ELR (cell line): ENCODE results near the gene INSR.
"Not testable (repeated sequence)": the region's sequence is repeated elsewhere in the genome, so short reads cannot be mapped to it uniquely, and the experiment has no call there.

ENCODE experiments used
- DNase-seq: peaks from one replicate; pipeline ENCODE4 v3.0.0-alpha.2; 2015; ENCODE audit warnings: low read depth

Gene INSR

GRCh38 chr19:7224209-7224686 is 70.0 kb downstream of the INSR start:
- no peak for DNase-seq

- DNase-seq: no peak
Measured at GRCh38 chr19:7223429-7223828, 70.8 kb downstream of the INSR start.

- no peak for DNase-seq
Measured at GRCh38 chr19:7219056-7219455, 75.2 kb downstream of the INSR start.

- DNase-seq: no peak
Measured at GRCh38 chr19:7217861-7218260, 76.4 kb downstream of the INSR start.

GRCh38 chr19:7216373-7216902 is 77.8 kb downstream of the INSR start:
- no peak for DNase-seq

GRCh38 chr19:7215176-7215575 is 79.0 kb downstream of the INSR start:
- no peak for DNase-seq

- DNase-seq: no peak
Measured at GRCh38 chr19:7214324-7215089, 79.7 kb downstream of the INSR start.

GRCh38 chr19:7213628-7214323 is 80.4 kb downstream of the INSR start:
- no peak for DNase-seq

GRCh38 chr19:7211191-7211951 is 82.8 kb downstream of the INSR start:
- DNase-seq: no peak

GRCh38 chr19:7210359-7210758 is 83.9 kb downstream of the INSR start:
- no peak for DNase-seq

GRCh38 chr19:7209597-7210325 is 84.5 kb downstream of the INSR start:
- DNase-seq: not testable (repeated sequence)

GRCh38 chr19:7209036-7209435 is 85.2 kb downstream of the INSR start:
- not testable (repeated sequence) for DNase-seq

GRCh38 chr19:7203332-7203731 is 90.9 kb downstream of the INSR start:
- DNase-seq: no peak

- DNase-seq: no peak
Measured at GRCh38 chr19:7202888-7203287, 91.3 kb downstream of the INSR start.

GRCh38 chr19:7200736-7201135 is 93.5 kb downstream of the INSR start:
- DNase-seq: no peak

- DNase-seq: peak; percentile 20
Measured at GRCh38 chr19:7199613-7200533, 94.3 kb downstream of the INSR start.

GRCh38 chr19:7197760-7198696 is 96.2 kb downstream of the INSR start:
- DNase-seq: peak; percentile 91

- DNase-seq: peak; percentile 93
Measured at GRCh38 chr19:7197119-7197759, 97.0 kb downstream of the INSR start.

GRCh38 chr19:7196763-7197118 is 97.5 kb downstream of the INSR start:
- DNase-seq: no peak
